ENCODE measurements around the gene GNPTAB. TPM values are rescaled to one million over a fixed set of nuclear protein-coding genes. Genes with fewer than 3 reads are reported as not detected.
"Not testable (repeated sequence)": the region's sequence is repeated elsewhere in the genome, so short reads cannot be mapped to it uniquely, and the experiment has no call there.

Gene GNPTAB
- total RNA-seq, 1 experiment from 2014 or later: 25.4 TPM

DNA sequence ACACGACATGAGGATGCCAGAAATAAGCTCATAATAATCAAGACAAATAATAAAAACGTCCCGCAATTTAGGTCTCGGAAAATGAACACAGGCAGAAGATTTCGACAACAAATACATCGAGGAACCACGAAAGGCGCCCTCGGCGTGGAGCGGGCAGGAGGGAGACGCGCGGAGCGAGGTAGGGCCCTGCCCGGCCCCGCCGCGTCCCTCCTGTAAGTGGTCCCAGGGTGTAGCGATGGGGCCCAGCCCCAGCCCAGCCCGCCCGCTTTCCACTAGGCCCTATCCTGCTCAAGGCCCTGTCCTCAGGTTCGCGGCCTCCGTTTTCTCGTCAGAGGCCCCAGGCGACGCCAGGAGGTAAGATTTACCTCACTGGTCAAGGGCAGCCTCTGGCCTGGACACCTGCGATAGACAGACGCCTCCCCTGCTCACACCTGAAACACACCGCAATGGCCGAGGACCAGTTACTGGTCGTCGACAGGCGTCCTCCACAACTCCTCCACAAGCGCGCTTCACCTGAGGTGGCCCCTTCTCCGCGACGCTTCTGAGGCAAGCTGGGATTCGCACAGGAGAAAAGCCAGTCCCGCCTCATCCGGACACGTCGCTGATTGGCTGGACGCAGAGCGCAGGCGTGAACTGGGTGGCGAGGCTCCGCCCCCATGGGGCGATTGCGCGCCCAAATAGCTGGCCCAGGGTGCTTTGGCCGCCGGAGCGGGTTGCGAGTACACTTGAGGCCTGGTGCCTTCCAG, 91.7 kb downstream of the GNPTAB start, which contains the start of gene SYCP3:
TSS of gene SYCP3 (minus strand) at position 543 of the 746 bp plus-strand sequence. CDS start 1,527 bp downstream, outside the sequence.
- TF ChIP-seq NR3C1 (CRISPR knock-in tag; conservative IDR thresholded peaks at IDR 0.05; ENCODE audit: low read depth) (no peak), ELF4 (CRISPR knock-in tag; IDR thresholded peaks at IDR 0.05; ENCODE audit: low read depth) (no peak), NFYB (CRISPR knock-in tag; conservative IDR thresholded peaks at IDR 0.05; ENCODE audit: low read depth) (no peak), NFE2L1 (CRISPR knock-in tag; IDR thresholded peaks at IDR 0.05) (no peak), ZNF317 (CRISPR knock-in tag; IDR thresholded peaks at IDR 0.05; ENCODE audit: borderline replicate concordance, low read depth) (no peak), RORB (CRISPR knock-in tag; IDR thresholded peaks at IDR 0.05) (no peak)
- TF ChIP-seq, protein P1, sequence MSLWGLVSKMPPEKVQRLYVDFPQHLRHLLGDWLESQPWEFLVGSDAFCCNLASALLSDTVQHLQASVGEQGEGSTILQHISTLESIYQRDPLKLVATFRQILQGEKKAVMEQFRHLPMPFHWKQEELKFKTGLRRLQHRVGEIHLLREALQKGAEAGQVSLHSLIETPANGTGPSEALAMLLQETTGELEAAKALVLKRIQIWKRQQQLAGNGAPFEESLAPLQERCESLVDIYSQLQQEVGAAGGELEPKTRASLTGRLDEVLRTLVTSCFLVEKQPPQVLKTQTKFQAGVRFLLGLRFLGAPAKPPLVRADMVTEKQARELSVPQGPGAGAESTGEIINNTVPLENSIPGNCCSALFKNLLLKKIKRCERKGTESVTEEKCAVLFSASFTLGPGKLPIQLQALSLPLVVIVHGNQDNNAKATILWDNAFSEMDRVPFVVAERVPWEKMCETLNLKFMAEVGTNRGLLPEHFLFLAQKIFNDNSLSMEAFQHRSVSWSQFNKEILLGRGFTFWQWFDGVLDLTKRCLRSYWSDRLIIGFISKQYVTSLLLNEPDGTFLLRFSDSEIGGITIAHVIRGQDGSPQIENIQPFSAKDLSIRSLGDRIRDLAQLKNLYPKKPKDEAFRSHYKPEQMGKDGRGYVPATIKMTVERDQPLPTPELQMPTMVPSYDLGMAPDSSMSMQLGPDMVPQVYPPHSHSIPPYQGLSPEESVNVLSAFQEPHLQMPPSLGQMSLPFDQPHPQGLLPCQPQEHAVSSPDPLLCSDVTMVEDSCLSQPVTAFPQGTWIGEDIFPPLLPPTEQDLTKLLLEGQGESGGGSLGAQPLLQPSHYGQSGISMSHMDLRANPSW (CRISPR knock-in tag; conservative IDR thresholded peaks at IDR 0.05; ENCODE audit: low read depth): no peak
- TF ChIP-seq, protein P2, sequence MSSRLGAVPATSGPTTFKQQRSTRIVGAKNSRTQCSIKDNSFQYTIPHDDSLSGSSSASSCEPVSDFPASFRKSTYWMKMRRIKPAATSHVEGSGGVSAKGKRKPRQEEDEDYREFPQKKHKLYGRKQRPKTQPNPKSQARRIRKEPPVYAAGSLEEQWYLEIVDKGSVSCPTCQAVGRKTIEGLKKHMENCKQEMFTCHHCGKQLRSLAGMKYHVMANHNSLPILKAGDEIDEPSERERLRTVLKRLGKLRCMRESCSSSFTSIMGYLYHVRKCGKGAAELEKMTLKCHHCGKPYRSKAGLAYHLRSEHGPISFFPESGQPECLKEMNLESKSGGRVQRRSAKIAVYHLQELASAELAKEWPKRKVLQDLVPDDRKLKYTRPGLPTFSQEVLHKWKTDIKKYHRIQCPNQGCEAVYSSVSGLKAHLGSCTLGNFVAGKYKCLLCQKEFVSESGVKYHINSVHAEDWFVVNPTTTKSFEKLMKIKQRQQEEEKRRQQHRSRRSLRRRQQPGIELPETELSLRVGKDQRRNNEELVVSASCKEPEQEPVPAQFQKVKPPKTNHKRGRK (CRISPR knock-in tag; IDR thresholded peaks at IDR 0.05; ENCODE audit: borderline replicate concordance): no peak
- no peak within 1 kb of the TSS for H3K27ac Mint-ChIP-seq
- H3K4me1 Mint-ChIP-seq: no peaks in the 10 kb centered on the region
- H3K4me3 Mint-ChIP-seq: no peak within 1 kb of the TSS
- H3K27me3 Mint-ChIP-seq (ENCODE audit: low read depth): no peaks in the 10 kb centered on the region
- H3K9me3 Mint-ChIP-seq: no peaks in the 10 kb centered on the region
- ChIA-PET CTCF (interaction anchor here (0.6 kb wide), 1 partner anchor 216 kb away, joined by 3 read pairs; no protein-coding TSS in a partner anchor), POLR2A (interaction anchor here (1.1 kb wide), 1 partner anchor 20 kb away, joined by 3 read pairs; no protein-coding TSS in a partner anchor)
- peak; percentile 50 for ATAC-seq
- no peaks in the 10 kb centered on the region for H3K36me3 Mint-ChIP-seq
- no peak for DNase-seq (ENCODE audit: low spot score)

DNA sequence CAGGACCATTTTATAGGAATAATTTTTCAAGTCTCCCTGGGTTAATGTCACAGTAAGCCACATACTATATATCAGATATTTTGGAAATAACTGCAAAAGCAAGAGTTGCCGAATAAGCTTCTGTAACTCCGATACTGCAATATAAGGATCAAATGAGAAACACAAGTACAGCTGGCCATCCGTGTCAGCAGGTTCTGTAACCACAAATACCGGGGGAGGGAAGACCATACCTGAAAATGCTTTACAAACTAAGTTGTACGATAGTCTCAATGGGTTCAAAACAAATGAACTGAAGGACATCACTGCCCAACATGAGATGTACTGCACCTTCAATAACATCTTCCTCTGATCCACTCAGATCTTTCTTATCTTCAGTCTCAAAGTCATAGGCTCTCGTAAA, 93.3 kb downstream of the GNPTAB start:
- no peaks in the 10 kb centered on the region for H3K36me3 Mint-ChIP-seq
- ChIA-PET CTCF (no interaction called here), POLR2A (interaction anchor here (0.7 kb wide), 1 partner anchor 10 kb away, joined by 3 read pairs; no protein-coding TSS in a partner anchor)
- H3K4me1 Mint-ChIP-seq: no peaks in the 10 kb centered on the region
- no peaks in the 10 kb centered on the region for H3K9me3 Mint-ChIP-seq
- no peak overlapping the region for H3K4me3 Mint-ChIP-seq
- ATAC-seq: no peak
- no peak for DNase-seq (ENCODE audit: low spot score)
- H3K27ac Mint-ChIP-seq: no peak overlapping the region
- TF ChIP-seq, protein P3, sequence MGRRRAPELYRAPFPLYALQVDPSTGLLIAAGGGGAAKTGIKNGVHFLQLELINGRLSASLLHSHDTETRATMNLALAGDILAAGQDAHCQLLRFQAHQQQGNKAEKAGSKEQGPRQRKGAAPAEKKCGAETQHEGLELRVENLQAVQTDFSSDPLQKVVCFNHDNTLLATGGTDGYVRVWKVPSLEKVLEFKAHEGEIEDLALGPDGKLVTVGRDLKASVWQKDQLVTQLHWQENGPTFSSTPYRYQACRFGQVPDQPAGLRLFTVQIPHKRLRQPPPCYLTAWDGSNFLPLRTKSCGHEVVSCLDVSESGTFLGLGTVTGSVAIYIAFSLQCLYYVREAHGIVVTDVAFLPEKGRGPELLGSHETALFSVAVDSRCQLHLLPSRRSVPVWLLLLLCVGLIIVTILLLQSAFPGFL (CRISPR knock-in tag; IDR thresholded peaks at IDR 0.05; ENCODE audit: borderline replicate concordance): no peak
- H3K27me3 Mint-ChIP-seq (ENCODE audit: low read depth): no peaks in the 10 kb centered on the region

DNA sequence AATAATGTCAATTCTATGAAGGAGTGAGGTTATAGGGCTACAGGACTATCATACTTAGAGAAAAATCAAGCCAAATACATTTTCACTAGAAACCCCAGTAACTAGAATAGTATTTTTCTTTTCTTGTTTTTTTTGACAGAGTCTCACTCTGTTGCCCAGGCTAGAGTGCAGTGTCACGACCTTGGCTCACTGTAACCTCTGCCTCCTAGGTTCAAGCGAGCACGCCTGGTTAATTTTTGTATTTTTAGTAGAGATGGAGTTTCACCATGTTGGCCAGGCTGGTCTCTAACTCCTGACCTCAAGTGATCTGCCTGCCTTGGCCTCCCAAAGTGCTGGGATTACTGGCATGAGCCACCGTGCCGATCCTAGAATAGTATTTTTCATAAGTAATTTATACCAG, 96.3 kb downstream of the GNPTAB start:
- CTCF ChIA-PET; H3K4me1 Mint-ChIP-seq; ATAC-seq; H3K36me3 Mint-ChIP-seq; H3K27me3 Mint-ChIP-seq (ENCODE audit: low read depth); DNase-seq (ENCODE audit: low spot score); H3K9me3 Mint-ChIP-seq; H3K4me3 Mint-ChIP-seq; H3K27ac Mint-ChIP-seq; POLR2A ChIA-PET: not testable (repeated sequence)

DNA sequence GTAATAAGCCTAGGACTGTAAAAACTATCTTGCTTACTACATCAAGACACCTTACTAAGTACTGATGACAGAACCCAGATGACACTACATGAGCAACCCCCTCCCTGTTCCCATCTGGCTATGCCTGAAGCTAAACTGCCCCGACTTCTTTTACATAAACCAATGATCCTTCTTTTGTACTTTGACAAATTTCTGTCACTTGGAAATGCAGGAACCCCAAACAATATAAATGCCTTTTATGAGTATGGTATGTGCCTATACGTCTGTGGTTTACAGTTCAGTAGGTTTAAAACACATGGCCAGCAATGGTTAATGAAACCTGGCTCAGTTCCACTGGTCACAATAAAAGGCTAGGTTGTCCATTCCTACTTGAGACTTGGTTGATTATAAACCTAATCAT, 97.6 kb downstream of the GNPTAB start:
- no peaks in the 10 kb centered on the region for H3K4me1 Mint-ChIP-seq
- ChIA-PET POLR2A (no interaction called here), CTCF (no interaction called here)
- no peak overlapping the region for H3K27ac Mint-ChIP-seq
- no peaks in the 10 kb centered on the region for H3K36me3 Mint-ChIP-seq
- no peak for ATAC-seq
- no peak overlapping the region for H3K4me3 Mint-ChIP-seq
- DNase-seq (ENCODE audit: low spot score): no peak
- H3K27me3 Mint-ChIP-seq (ENCODE audit: low read depth): no peaks in the 10 kb centered on the region
- no peaks in the 10 kb centered on the region for H3K9me3 Mint-ChIP-seq
- no peak for TF ChIP-seq MXD4 (CRISPR knock-in tag; IDR thresholded peaks at IDR 0.05; ENCODE audit: borderline replicate concordance)
- TF ChIP-seq NR2C2 (CRISPR knock-in tag; IDR thresholded peaks at IDR 0.05): no peak
- TF ChIP-seq ZNF121 (CRISPR knock-in tag; IDR thresholded peaks at IDR 0.05): no peak
- TF ChIP-seq, protein P4, sequence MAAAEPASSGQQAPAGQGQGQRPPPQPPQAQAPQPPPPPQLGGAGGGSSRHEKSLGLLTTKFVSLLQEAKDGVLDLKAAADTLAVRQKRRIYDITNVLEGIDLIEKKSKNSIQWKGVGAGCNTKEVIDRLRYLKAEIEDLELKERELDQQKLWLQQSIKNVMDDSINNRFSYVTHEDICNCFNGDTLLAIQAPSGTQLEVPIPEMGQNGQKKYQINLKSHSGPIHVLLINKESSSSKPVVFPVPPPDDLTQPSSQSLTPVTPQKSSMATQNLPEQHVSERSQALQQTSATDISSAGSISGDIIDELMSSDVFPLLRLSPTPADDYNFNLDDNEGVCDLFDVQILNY (CRISPR knock-in tag; IDR thresholded peaks at IDR 0.05): no peak
- no peak for TF ChIP-seq RELA (CRISPR knock-in tag; IDR thresholded peaks at IDR 0.05; ENCODE audit: borderline replicate concordance)
- TF ChIP-seq, protein P5, sequence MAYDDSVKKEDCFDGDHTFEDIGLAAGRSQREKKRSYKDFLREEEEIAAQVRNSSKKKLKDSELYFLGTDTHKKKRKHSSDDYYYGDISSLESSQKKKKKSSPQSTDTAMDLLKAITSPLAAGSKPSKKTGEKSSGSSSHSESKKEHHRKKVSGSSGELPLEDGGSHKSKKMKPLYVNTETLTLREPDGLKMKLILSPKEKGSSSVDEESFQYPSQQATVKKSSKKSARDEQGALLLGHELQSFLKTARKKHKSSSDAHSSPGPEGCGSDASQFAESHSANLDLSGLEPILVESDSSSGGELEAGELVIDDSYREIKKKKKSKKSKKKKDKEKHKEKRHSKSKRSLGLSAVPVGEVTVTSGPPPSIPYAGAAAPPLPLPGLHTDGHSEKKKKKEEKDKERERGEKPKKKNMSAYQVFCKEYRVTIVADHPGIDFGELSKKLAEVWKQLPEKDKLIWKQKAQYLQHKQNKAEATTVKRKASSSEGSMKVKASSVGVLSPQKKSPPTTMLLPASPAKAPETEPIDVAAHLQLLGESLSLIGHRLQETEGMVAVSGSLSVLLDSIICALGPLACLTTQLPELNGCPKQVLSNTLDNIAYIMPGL (CRISPR knock-in tag; IDR thresholded peaks at IDR 0.05): no peak
- TF ChIP-seq, protein P6, sequence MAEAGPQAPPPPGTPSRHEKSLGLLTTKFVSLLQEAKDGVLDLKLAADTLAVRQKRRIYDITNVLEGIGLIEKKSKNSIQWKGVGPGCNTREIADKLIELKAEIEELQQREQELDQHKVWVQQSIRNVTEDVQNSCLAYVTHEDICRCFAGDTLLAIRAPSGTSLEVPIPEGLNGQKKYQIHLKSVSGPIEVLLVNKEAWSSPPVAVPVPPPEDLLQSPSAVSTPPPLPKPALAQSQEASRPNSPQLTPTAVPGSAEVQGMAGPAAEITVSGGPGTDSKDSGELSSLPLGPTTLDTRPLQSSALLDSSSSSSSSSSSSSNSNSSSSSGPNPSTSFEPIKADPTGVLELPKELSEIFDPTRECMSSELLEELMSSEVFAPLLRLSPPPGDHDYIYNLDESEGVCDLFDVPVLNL (CRISPR knock-in tag; IDR thresholded peaks at IDR 0.05; ENCODE audit: borderline replicate concordance, low read depth): no peak
- TF ChIP-seq, protein P7, sequence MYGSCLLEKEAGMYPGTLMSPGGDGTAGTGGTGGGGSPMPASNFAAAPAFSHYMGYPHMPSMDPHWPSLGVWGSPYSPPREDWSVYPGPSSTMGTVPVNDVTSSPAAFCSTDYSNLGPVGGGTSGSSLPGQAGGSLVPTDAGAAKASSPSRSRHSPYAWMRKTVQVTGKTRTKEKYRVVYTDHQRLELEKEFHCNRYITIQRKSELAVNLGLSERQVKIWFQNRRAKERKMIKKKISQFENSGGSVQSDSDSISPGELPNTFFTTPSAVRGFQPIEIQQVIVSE (CRISPR knock-in tag; IDR thresholded peaks at IDR 0.05; ENCODE audit: borderline replicate concordance): no peak

Data from WTC11 (cell line).